Keratinocyte (primary cell): ENCODE results near the gene ENPP4. TPM values are rescaled to one million over a fixed set of nuclear protein-coding genes. Genes with fewer than 3 reads are reported as not detected.
"Not testable (repeated sequence)": the region's sequence is repeated elsewhere in the genome, so short reads cannot be mapped to it uniquely, and the experiment has no call there.

Source experiments
- DNase-seq: peaks from one replicate; pipeline ENCODE4 v3.0.0-alpha.2; 2011; ENCODE audit warnings: low read depth, missing footprints, low spot score
- FAIRE-seq: peaks from 2 replicates; lab custom pipeline; 2011; peaks lifted over from hg19 to GRCh38; lab: Jason Lieb, UNC
- H2AFZ ChIP-seq: 2 replicates; pipeline ENCODE4 v1.6.0; 2012; ENCODE audit warnings: low read length, control low read depth, inconsistent platforms; ENCODE audit not compliant: control insufficient read depth
- H3K27ac ChIP-seq: 2 replicates; pipeline ENCODE4 v1.5.1; 2011; ENCODE audit warnings: low read length; ENCODE audit not compliant: control insufficient read depth, insufficient read depth
- H3K27me3 ChIP-seq: 3 replicates; pipeline ENCODE4 v1.6.0; 2011; ENCODE audit warnings: low read length; ENCODE audit not compliant: control insufficient read depth, insufficient read depth; ENCODE audit errors: extremely low read depth
- H3K36me3 ChIP-seq, 2 experiments: 2 replicates in 1 of 2; 3 replicates in 1 of 2; pipeline ENCODE4 v1.5.1; 2011; ENCODE audit warnings: low read length in 2 of 2, mild to moderate bottlenecking in 1 of 2; ENCODE audit not compliant: control insufficient read depth in 2 of 2, insufficient read depth in 2 of 2; ENCODE audit errors: extremely low read depth in 1 of 2
- H3K4me1 ChIP-seq: 3 replicates; pipeline ENCODE4 v1.5.1; 2011; ENCODE audit warnings: low read length; ENCODE audit not compliant: control insufficient read depth, insufficient read depth; ENCODE audit errors: extremely low read depth
- H3K4me2 ChIP-seq: 3 replicates; pipeline ENCODE4 v1.6.0; 2011; ENCODE audit warnings: low read depth, low read length; ENCODE audit not compliant: control insufficient read depth, insufficient read depth; ENCODE audit errors: extremely low read depth
- H3K4me3 ChIP-seq, 3 experiments: fragments of 200-600 bp in 1 of 3; sonication (generic) in 1 of 3; 2 replicates in 2 of 3; 3 replicates in 1 of 3; pipeline ENCODE4 v1.5.1; 2011 to 2016; ENCODE audit warnings: low read length in 3 of 3, mild to moderate bottlenecking in 3 of 3, control low read depth in 2 of 3, inconsistent platforms in 1 of 3, low read depth in 1 of 3, mixed read lengths in 1 of 3, mixed run types in 1 of 3, moderate library complexity in 1 of 3; ENCODE audit not compliant: control insufficient read depth in 2 of 3, insufficient read depth in 2 of 3; ENCODE audit errors: extremely low read depth in 1 of 3
- H3K79me2 ChIP-seq: 2 replicates; pipeline ENCODE4 v1.6.0; 2012; ENCODE audit warnings: low read length; ENCODE audit not compliant: control insufficient read depth, insufficient read depth
- H3K9ac ChIP-seq: 3 replicates; pipeline ENCODE4 v1.6.0; 2011; ENCODE audit warnings: low read length; ENCODE audit not compliant: control insufficient read depth, insufficient read depth; ENCODE audit errors: extremely low read depth
- H3K9me1 ChIP-seq: 3 replicates; pipeline ENCODE4 v1.6.0; 2011; ENCODE audit warnings: low read length; ENCODE audit not compliant: control insufficient read depth, insufficient read depth; ENCODE audit errors: extremely low read depth
- H3K9me3 ChIP-seq: 2 replicates; pipeline ENCODE4 v1.5.1; 2012; ENCODE audit warnings: low read depth, low read length; ENCODE audit not compliant: control insufficient read depth
- H4K20me1 ChIP-seq: 3 replicates; pipeline ENCODE4 v1.6.0; 2011; ENCODE audit warnings: low read length; ENCODE audit not compliant: control insufficient read depth, insufficient read depth; ENCODE audit errors: extremely low read depth
- EZH2 ChIP-seq: IDR thresholded peaks from one replicate; pipeline ENCODE4 v1.6.1; 2012; ENCODE audit warnings: inconsistent platforms, mild to moderate bottlenecking, low read length, moderate library complexity
- dilution Hi-C: fragments of 300-500 bp; cut with MboI; formaldehyde crosslinking; loops from one replicate; pipeline ENCODE4 v1.7.0; 2020; ENCODE audit warnings: low sequenced_read_pairs; ENCODE audit not compliant: extremely low pct_ligation_motif_present
- polyA plus RNA-seq, 5 experiments: library from polyadenylated mRNA; depleted of rRNA in 3 of 5; stranded (reverse) in 3 of 5; stranded (forward) in 1 of 5; unstranded in 1 of 5; fragments of >200 nt; gene quantifications; 1 replicate in 1 of 5; 2 replicates in 3 of 5; 3 replicates in 1 of 5; pipeline versions ENCODE4 v1.2.1 to v1.2.3, GENCODE V29; 2011 to 2012; ENCODE audit warnings: missing spikeins in 2 of 5, low read depth in 1 of 5, low replicate concordance in 1 of 5
- TF ChIP-seq, protein P1 (sequence below), 3 experiments: IDR thresholded peaks in 1 of 3; conservative IDR thresholded peaks in 1 of 3; optimal IDR thresholded peaks in 1 of 3; 2 replicates in 2 of 3; 3 replicates in 1 of 3; pipeline versions ENCODE3 to v1.5.1; 2011; ENCODE audit warnings: low read length in 3 of 3, mild to moderate bottlenecking in 3 of 3, moderate library complexity in 2 of 3, control low read depth in 1 of 3, inconsistent platforms in 1 of 3; ENCODE audit not compliant: insufficient read depth in 2 of 3; ENCODE audit errors: extremely low read depth in 1 of 3

Gene ENPP4
- polyA plus RNA-seq, 1 donor (not counting 4 experiments of a cell fraction or from before 2014, with no cell fraction given) = 0.01 TPM

DNA sequence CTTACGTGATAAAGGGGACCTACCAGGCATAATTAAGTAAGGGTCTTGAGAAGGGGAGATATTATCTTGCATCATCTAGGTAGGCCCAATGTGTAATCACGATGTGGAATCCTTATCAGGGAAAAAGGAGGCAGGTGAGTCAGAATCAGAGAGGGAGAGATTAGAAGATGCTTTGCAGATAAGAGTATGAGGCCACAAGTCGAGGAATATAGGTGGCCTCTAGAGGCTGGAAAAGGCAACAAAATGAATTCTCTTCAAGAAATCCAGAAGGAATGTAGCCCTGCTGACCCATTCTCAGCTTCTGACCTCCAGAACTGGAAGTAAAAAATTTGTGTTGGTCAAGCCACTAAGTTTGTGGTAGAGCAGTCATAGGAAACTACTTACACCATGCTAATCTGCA is 11.0 kb upstream of the ENPP4 start:
- no peak for TF ChIP-seq EZH2
- TF ChIP-seq, protein P1, sequence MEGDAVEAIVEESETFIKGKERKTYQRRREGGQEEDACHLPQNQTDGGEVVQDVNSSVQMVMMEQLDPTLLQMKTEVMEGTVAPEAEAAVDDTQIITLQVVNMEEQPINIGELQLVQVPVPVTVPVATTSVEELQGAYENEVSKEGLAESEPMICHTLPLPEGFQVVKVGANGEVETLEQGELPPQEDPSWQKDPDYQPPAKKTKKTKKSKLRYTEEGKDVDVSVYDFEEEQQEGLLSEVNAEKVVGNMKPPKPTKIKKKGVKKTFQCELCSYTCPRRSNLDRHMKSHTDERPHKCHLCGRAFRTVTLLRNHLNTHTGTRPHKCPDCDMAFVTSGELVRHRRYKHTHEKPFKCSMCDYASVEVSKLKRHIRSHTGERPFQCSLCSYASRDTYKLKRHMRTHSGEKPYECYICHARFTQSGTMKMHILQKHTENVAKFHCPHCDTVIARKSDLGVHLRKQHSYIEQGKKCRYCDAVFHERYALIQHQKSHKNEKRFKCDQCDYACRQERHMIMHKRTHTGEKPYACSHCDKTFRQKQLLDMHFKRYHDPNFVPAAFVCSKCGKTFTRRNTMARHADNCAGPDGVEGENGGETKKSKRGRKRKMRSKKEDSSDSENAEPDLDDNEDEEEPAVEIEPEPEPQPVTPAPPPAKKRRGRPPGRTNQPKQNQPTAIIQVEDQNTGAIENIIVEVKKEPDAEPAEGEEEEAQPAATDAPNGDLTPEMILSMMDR (optimal IDR thresholded peaks at IDR 0.05 in 1 of 3, IDR thresholded peaks at IDR 0.05 in 1 of 3, conservative IDR thresholded peaks at IDR 0.05 in 1 of 3; ENCODE audit: extremely low read depth in 1 of 3, insufficient read depth in 2 of 3, low read length in 3 of 3) = no peak
- no peaks in the 10 kb centered on the region for H3K27me3 ChIP-seq
- H3K4me3 ChIP-seq = no peak overlapping the region
- no peak for DNase-seq
- H3K9me1 ChIP-seq = no peaks in the 10 kb centered on the region
- H3K79me2 ChIP-seq = no peaks in the 10 kb centered on the region
- H4K20me1 ChIP-seq = no peaks in the 10 kb centered on the region
- no peak for FAIRE-seq
- dilution Hi-C loops = no loop called here
- H2AFZ ChIP-seq = no peak overlapping the region
- no peak overlapping the region for H3K9ac ChIP-seq
- no peak overlapping the region for H3K27ac ChIP-seq
- no peak overlapping the region for H3K4me2 ChIP-seq
- no peaks in the 10 kb centered on the region for H3K9me3 ChIP-seq
- no peaks in the 10 kb centered on the region for H3K36me3 ChIP-seq
- no peaks in the 10 kb centered on the region for H3K4me1 ChIP-seq

DNA sequence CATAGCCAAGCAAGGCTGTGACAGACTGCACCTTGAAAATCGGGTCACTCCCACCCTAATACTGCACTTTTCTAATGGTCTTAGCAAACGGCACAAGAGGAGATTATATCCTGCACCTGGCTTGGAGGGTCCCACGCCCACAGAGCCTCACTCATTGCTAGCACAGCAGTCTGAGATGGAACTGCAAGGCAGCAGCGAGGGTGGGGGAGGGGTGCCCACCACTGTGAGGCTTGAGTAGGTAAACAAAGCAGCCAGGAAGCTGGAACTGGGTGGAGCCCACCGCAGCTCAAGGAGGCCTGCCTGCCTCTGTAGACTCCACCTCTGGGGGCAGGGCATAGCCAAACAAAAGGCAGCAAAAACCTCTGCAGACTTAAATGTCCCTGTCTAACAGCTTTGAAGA is 10.1 kb upstream of the ENPP4 start:
- H3K9me1 ChIP-seq, H3K4me3 ChIP-seq, H4K20me1 ChIP-seq, H3K36me3 ChIP-seq, DNase-seq, H3K79me2 ChIP-seq, H3K27ac ChIP-seq, H3K27me3 ChIP-seq, dilution Hi-C loops, H3K4me1 ChIP-seq, H3K9ac ChIP-seq, H3K9me3 ChIP-seq, H2AFZ ChIP-seq, H3K4me2 ChIP-seq, FAIRE-seq: not testable (repeated sequence)

DNA sequence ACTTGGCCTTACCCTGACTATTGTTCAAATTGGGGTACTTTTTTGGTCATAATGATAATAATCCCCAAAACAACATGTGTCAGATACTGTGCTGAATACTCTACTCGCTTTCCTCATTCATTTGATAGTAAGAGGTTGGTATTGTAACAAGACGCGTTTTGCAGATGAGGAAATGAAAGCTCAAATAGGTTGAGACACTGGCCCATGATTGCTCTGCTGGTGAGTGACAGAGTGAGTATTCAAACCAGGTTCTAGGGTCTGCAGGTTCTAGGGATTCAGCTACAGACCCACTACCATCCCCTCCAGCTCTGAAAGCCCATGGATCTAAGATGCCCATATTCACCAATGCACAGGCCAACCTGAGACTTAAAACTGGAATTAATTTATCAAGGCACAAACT is 1.3 kb upstream of the ENPP4 start:
- Histone ChIP-seq H3K79me2 (no peaks in the 10 kb centered on the region), H3K27ac (no peak overlapping the region), H3K9ac (no peak overlapping the region), H3K36me3 (no peaks in the 10 kb centered on the region), H2AFZ (no peak overlapping the region), H3K4me2 (no peak overlapping the region), H3K9me3 (no peaks in the 10 kb centered on the region), H3K27me3 (peaks cover 18% of the 10 kb centered on the region), H3K4me1 (no peaks in the 10 kb centered on the region), H3K4me3 (no peak overlapping the region), H4K20me1 (no peaks in the 10 kb centered on the region), H3K9me1 (no peaks in the 10 kb centered on the region)
- dilution Hi-C loops = no loop called here
- TF ChIP-seq, protein P1 (optimal IDR thresholded peaks at IDR 0.05 in 1 of 3, IDR thresholded peaks at IDR 0.05 in 1 of 3, conservative IDR thresholded peaks at IDR 0.05 in 1 of 3; ENCODE audit: extremely low read depth in 1 of 3, insufficient read depth in 2 of 3, low read length in 3 of 3) = no peak
- TF ChIP-seq EZH2 = no peak
- DNase-seq (no peak), FAIRE-seq (no peak)
